Esophagus squamous epithelium (tissue), 4 donors: ENCODE data around the gene ARHGAP25.

Experiments used
- CTCF ChIP-seq, 6 experiments: fragments of 450-650 bp in 4 of 6; fragments of 200-600 bp in 2 of 6; sonication (generic) in 2 of 6; IDR thresholded peaks; one replicate each; pipeline ENCODE4 v1.5.1; 2016 to 2019; ENCODE audit warnings: antibody characterized with exemption in 6 of 6, mild to moderate bottlenecking in 4 of 6, moderate library complexity in 4 of 6
- POLR2A ChIP-seq, 4 donors: fragments of 450-650 bp; IDR thresholded peaks; one replicate each; pipeline ENCODE4 v1.6.1; 2017; ENCODE audit warnings: antibody characterized with exemption in 4 of 4, mild to moderate bottlenecking in 4 of 4, moderate library complexity in 3 of 4

GRCh38 chr2:68770271-68771111 lies 35.9 kb downstream of the ARHGAP25 start:
- no peak for TF ChIP-seq CTCF (IDR thresholded peaks at IDR 0.05)
- peak in 1 of 4 donors; percentile 12 for TF ChIP-seq POLR2A (IDR thresholded peaks at IDR 0.05)
